Parathyroid adenoma (tissue), 2 donors: ENCODE measurements around the gene KRT40.

Source experiments
- H2AFZ ChIP-seq: fragments of 300-600 bp; sonication (generic); one replicate; pipeline ENCODE4 v1.7.0; 2017; ENCODE audit warnings: antibody characterized with exemption, mild to moderate bottlenecking
- H3K27ac ChIP-seq: fragments of 300-600 bp; sonication (generic); one replicate; pipeline ENCODE4 v1.7.0; 2017
- H3K27me3 ChIP-seq: fragments of 300-600 bp; sonication (generic); one replicate; pipeline ENCODE4 v1.7.0; 2017; ENCODE audit warnings: low read length; ENCODE audit not compliant: control insufficient read depth, insufficient read depth
- H3K36me3 ChIP-seq: fragments of 300-600 bp; sonication (generic); one replicate; pipeline ENCODE4 v1.7.0; 2017; ENCODE audit warnings: low read length; ENCODE audit not compliant: control insufficient read depth, insufficient read depth
- H3K4me1 ChIP-seq: fragments of 300-600 bp; sonication (generic); one replicate; pipeline ENCODE4 v1.7.0; 2017; ENCODE audit warnings: control low read depth
- H3K4me2 ChIP-seq: fragments of 300-600 bp; sonication (generic); one replicate; pipeline ENCODE4 v1.7.0; 2017; ENCODE audit warnings: low read length
- H3K4me3 ChIP-seq: fragments of 300-600 bp; sonication (generic); one replicate; pipeline ENCODE4 v1.7.0; 2017; ENCODE audit warnings: low read depth, low read length
- H3K79me2 ChIP-seq: fragments of 300-600 bp; sonication (generic); one replicate; pipeline ENCODE4 v1.7.0; 2017; ENCODE audit warnings: control low read depth
- H3K9ac ChIP-seq: fragments of 300-600 bp; sonication (generic); one replicate; pipeline ENCODE4 v1.7.0; 2017; ENCODE audit warnings: mild to moderate bottlenecking
- H3K9me3 ChIP-seq: fragments of 300-600 bp; sonication (generic); one replicate; pipeline ENCODE4 v1.7.0; 2017; ENCODE audit warnings: low read length; ENCODE audit not compliant: control insufficient read depth
- CTCF ChIP-seq: fragments of 300-600 bp; sonication (generic); IDR thresholded peaks from one replicate; pipeline ENCODE4 v1.7.0; 2017; ENCODE audit warnings: antibody characterized with exemption, mild to moderate bottlenecking
- donor health status: primary hyperparathyroidism.

KRT40 gene

GRCh38 chr17:41020336-41020735 is 36.2 kb upstream of the KRT40 start:
- Histone ChIP-seq H3K4me1 (no peaks in the 10 kb centered on the region), H3K27ac (no peak overlapping the region), H3K4me2 (no peak overlapping the region), H3K27me3 (no peaks in the 10 kb centered on the region), H2AFZ (no peak overlapping the region), H3K9me3 (no peaks in the 10 kb centered on the region), H3K9ac (no peak overlapping the region), H3K4me3 (no peak overlapping the region), H3K36me3 (no peaks in the 10 kb centered on the region), H3K79me2 (no peaks in the 10 kb centered on the region)
- no peak for TF ChIP-seq CTCF

GRCh38 chr17:41019415-41019814 is 35.3 kb upstream of the KRT40 start:
- TF ChIP-seq CTCF, result no peak
- Histone ChIP-seq H3K36me3 (no peaks in the 10 kb centered on the region), H3K9ac (no peak overlapping the region), H3K9me3 (no peaks in the 10 kb centered on the region), H3K4me3 (no peak overlapping the region), H2AFZ (no peak overlapping the region), H3K4me1 (no peaks in the 10 kb centered on the region), H3K4me2 (no peak overlapping the region), H3K79me2 (no peaks in the 10 kb centered on the region), H3K27ac (no peak overlapping the region), H3K27me3 (no peaks in the 10 kb centered on the region)

GRCh38 chr17:41018541-41018940 is 34.4 kb upstream of the KRT40 start:
- H3K27me3 ChIP-seq, result no peaks in the 10 kb centered on the region
- H2AFZ ChIP-seq, result no peak overlapping the region
- no peak overlapping the region for H3K27ac ChIP-seq
- no peaks in the 10 kb centered on the region for H3K79me2 ChIP-seq
- no peaks in the 10 kb centered on the region for H3K36me3 ChIP-seq
- no peaks in the 10 kb centered on the region for H3K4me1 ChIP-seq
- no peak overlapping the region for H3K4me2 ChIP-seq
- H3K9ac ChIP-seq, result no peak overlapping the region
- no peak overlapping the region for H3K4me3 ChIP-seq
- no peaks in the 10 kb centered on the region for H3K9me3 ChIP-seq
- TF ChIP-seq CTCF, result no peak

- Histone ChIP-seq H3K27ac (no peak overlapping the region), H3K9me3 (no peaks in the 10 kb centered on the region), H3K4me1 (no peaks in the 10 kb centered on the region), H3K27me3 (no peaks in the 10 kb centered on the region), H3K4me3 (no peak overlapping the region), H3K79me2 (no peaks in the 10 kb centered on the region), H3K9ac (no peak overlapping the region), H2AFZ (no peak overlapping the region), H3K4me2 (no peak overlapping the region), H3K36me3 (no peaks in the 10 kb centered on the region)
- TF ChIP-seq CTCF, result no peak
Observed at GRCh38 chr17:41016578-41017215, 32.6 kb upstream of the KRT40 start.

- Histone ChIP-seq H3K9ac (no peak overlapping the region), H3K79me2 (no peaks in the 10 kb centered on the region), H3K27me3 (no peaks in the 10 kb centered on the region), H2AFZ (no peak overlapping the region), H3K27ac (no peak overlapping the region), H3K9me3 (no peaks in the 10 kb centered on the region), H3K36me3 (no peaks in the 10 kb centered on the region), H3K4me2 (no peak overlapping the region), H3K4me3 (no peak overlapping the region), H3K4me1 (no peaks in the 10 kb centered on the region)
- TF ChIP-seq CTCF, result no peak
Observed at GRCh38 chr17:41015454-41015853, 31.3 kb upstream of the KRT40 start.
